ENCODE results near the gene ABHD13.
A peak's percentile ranks its signal among the peaks of the same experiment; 100 is the strongest.
"Not testable (repeated sequence)": the region's sequence is repeated elsewhere in the genome, so short reads cannot be mapped to it uniquely, and the experiment has no call there.

The ABHD13 gene

GRCh38 chr13:108218044-108218974 lies at the start of gene ABHD13:
Gene ABHD13, plus strand, starts transcription at chr13:108218392. Its CDS starts 10,827 bp downstream, at chr13:108229219.
- DNase-seq, result peak; percentile 92

GRCh38 chr13:108168929-108169328 lies 49.3 kb upstream of the ABHD13 start:
- DNase-seq, result no peak

GRCh38 chr13:108176685-108177274 lies 41.4 kb upstream of the ABHD13 start:
- peak; percentile 15 for DNase-seq

- no peak for DNase-seq
Measured at GRCh38 chr13:108178078-108178477, 40.1 kb upstream of the ABHD13 start.

- no peak for DNase-seq
Measured at GRCh38 chr13:108182652-108183051, 35.5 kb upstream of the ABHD13 start.

- DNase-seq, result no peak
Measured at GRCh38 chr13:108185223-108185622, 33.0 kb upstream of the ABHD13 start.

- no peak for DNase-seq
Measured at GRCh38 chr13:108188260-108188659, 29.9 kb upstream of the ABHD13 start.

GRCh38 chr13:108190897-108191296 lies 27.3 kb upstream of the ABHD13 start:
- DNase-seq, result no peak

- DNase-seq, result no peak
Measured at GRCh38 chr13:108193806-108194205, 24.4 kb upstream of the ABHD13 start.

- DNase-seq, result no peak
Measured at GRCh38 chr13:108194435-108194936, 23.7 kb upstream of the ABHD13 start.

GRCh38 chr13:108195146-108195545 lies 23.0 kb upstream of the ABHD13 start:
- DNase-seq, result no peak

- DNase-seq, result no peak
Measured at GRCh38 chr13:108195861-108196260, 22.3 kb upstream of the ABHD13 start.

GRCh38 chr13:108200781-108201398 lies 17.3 kb upstream of the ABHD13 start:
- DNase-seq, result no peak

- DNase-seq, result no peak
Measured at GRCh38 chr13:108210551-108210950, 7.6 kb upstream of the ABHD13 start.

- DNase-seq, result no peak
Measured at GRCh38 chr13:108212886-108213285, 5.3 kb upstream of the ABHD13 start.

GRCh38 chr13:108213946-108214345 lies 4.2 kb upstream of the ABHD13 start:
- no peak for DNase-seq

GRCh38 chr13:108214441-108215271 lies 3.5 kb upstream of the ABHD13 start:
- no peak for DNase-seq

- peak; percentile 91 for DNase-seq
Measured at GRCh38 chr13:108215436-108215835, 2.8 kb upstream of the ABHD13 start, which contains the start of gene LIG4. Gene LIG4, minus strand, starts transcription at chr13:108215536. Its CDS starts 4,268 bp downstream, at chr13:108211268.

- DNase-seq, result not testable (repeated sequence)
Measured at GRCh38 chr13:108217307-108218043, 717 bp upstream of the ABHD13 start.

- DNase-seq, result no peak
Measured at GRCh38 chr13:108220041-108220440, 1.8 kb downstream of the ABHD13 start.

GRCh38 chr13:108223687-108224503 lies 5.7 kb downstream of the ABHD13 start:
- DNase-seq, result no peak
